Liver (tissue), 3 donors: Measurements from ENCODE around the gene KATNAL2.
"Not testable (repeated sequence)": the region's sequence is repeated elsewhere in the genome, so short reads cannot be mapped to it uniquely, and the experiment has no call there.

Experiments
- EGR1 ChIP-seq, 2 donors: IDR thresholded peaks; 2 replicates each; pipeline ENCODE4 v1.6.1; 2016 to 2018; ENCODE audit warnings: antibody characterized with exemption in 2 of 2, low read depth in 2 of 2
- FOXA1 ChIP-seq: IDR thresholded peaks from 2 replicates; pipeline ENCODE4 v1.6.1; 2016; ENCODE audit warnings: antibody characterized with exemption
- JUND ChIP-seq, 2 donors: IDR thresholded peaks; 2 replicates each; pipeline ENCODE4 v1.6.1; 2016; ENCODE audit warnings: antibody characterized with exemption in 2 of 2
- NR2F2 ChIP-seq: IDR thresholded peaks from 2 replicates; pipeline ENCODE4 v1.6.1; 2016; ENCODE audit warnings: antibody characterized with exemption
- RAD21 ChIP-seq, 2 donors: IDR thresholded peaks; 2 replicates each; pipeline ENCODE4 v1.6.1; 2016; ENCODE audit warnings: antibody characterized with exemption in 2 of 2, mild to moderate bottlenecking in 2 of 2
- SP1 ChIP-seq: IDR thresholded peaks from 2 replicates; pipeline ENCODE4 v1.6.1; 2018; ENCODE audit warnings: antibody characterized with exemption, mild to moderate bottlenecking
- TAF1 ChIP-seq: conservative IDR thresholded peaks from 2 replicates; pipeline ENCODE4 v1.6.1; 2016; ENCODE audit warnings: antibody characterized with exemption, mild to moderate bottlenecking
- YY1 ChIP-seq: IDR thresholded peaks from 2 replicates; pipeline ENCODE4 v1.6.1; 2016; ENCODE audit warnings: antibody characterized with exemption, mild to moderate bottlenecking
- TF ChIP-seq, protein P1 (sequence below): fragments of 150-350 bp; IDR thresholded peaks from 2 replicates; pipeline ENCODE4 v1.5.1; 2017; ENCODE audit warnings: improper control_type of control experiment, low read depth, low read length; ENCODE audit not compliant: missing input control
- TF ChIP-seq, protein P2 (sequence below): IDR thresholded peaks from 2 replicates; pipeline ENCODE4 v1.6.1; 2016; ENCODE audit warnings: antibody characterized with exemption, mild to moderate bottlenecking
- donor health status: healthy.
- donor health status: healthy.

DNA sequence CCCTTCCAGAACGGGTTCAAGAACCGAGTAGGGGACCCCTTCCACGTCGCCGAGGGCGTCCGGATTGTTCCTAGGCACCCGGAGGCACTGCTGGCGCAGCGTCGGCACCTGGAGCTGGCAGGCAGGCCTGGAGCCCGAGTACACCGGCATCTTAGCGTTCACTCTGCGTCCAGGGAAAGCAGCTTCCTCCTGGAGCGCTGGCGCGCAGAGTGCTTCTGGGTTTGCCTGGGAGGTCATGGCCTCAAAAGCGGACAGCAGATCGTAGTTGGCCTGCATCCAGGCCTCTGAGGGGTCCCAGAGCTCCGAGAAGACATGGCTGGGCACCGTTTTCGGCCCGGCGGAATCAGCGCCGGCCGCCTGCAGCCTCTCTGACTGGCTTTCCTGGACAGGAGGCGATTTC, 105.4 kb downstream of the KATNAL2 start:
- TF ChIP-seq EGR1 (IDR thresholded peaks at IDR 0.05; ENCODE audit: low read depth in 2 of 2); JUND (IDR thresholded peaks at IDR 0.05); RAD21 (IDR thresholded peaks at IDR 0.05); YY1; SP1; FOXA1; NR2F2; TAF1: not testable (repeated sequence)
- TF ChIP-seq, protein P1, sequence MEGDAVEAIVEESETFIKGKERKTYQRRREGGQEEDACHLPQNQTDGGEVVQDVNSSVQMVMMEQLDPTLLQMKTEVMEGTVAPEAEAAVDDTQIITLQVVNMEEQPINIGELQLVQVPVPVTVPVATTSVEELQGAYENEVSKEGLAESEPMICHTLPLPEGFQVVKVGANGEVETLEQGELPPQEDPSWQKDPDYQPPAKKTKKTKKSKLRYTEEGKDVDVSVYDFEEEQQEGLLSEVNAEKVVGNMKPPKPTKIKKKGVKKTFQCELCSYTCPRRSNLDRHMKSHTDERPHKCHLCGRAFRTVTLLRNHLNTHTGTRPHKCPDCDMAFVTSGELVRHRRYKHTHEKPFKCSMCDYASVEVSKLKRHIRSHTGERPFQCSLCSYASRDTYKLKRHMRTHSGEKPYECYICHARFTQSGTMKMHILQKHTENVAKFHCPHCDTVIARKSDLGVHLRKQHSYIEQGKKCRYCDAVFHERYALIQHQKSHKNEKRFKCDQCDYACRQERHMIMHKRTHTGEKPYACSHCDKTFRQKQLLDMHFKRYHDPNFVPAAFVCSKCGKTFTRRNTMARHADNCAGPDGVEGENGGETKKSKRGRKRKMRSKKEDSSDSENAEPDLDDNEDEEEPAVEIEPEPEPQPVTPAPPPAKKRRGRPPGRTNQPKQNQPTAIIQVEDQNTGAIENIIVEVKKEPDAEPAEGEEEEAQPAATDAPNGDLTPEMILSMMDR = not testable (repeated sequence)
- TF ChIP-seq, protein P2, sequence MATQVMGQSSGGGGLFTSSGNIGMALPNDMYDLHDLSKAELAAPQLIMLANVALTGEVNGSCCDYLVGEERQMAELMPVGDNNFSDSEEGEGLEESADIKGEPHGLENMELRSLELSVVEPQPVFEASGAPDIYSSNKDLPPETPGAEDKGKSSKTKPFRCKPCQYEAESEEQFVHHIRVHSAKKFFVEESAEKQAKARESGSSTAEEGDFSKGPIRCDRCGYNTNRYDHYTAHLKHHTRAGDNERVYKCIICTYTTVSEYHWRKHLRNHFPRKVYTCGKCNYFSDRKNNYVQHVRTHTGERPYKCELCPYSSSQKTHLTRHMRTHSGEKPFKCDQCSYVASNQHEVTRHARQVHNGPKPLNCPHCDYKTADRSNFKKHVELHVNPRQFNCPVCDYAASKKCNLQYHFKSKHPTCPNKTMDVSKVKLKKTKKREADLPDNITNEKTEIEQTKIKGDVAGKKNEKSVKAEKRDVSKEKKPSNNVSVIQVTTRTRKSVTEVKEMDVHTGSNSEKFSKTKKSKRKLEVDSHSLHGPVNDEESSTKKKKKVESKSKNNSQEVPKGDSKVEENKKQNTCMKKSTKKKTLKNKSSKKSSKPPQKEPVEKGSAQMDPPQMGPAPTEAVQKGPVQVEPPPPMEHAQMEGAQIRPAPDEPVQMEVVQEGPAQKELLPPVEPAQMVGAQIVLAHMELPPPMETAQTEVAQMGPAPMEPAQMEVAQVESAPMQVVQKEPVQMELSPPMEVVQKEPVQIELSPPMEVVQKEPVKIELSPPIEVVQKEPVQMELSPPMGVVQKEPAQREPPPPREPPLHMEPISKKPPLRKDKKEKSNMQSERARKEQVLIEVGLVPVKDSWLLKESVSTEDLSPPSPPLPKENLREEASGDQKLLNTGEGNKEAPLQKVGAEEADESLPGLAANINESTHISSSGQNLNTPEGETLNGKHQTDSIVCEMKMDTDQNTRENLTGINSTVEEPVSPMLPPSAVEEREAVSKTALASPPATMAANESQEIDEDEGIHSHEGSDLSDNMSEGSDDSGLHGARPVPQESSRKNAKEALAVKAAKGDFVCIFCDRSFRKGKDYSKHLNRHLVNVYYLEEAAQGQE = not testable (repeated sequence)
